Activated CD4-positive, CD25-positive, alpha-beta regulatory T cell treated with anti-CD3 and anti-CD28 coated beads, Interleukin-2, amount 50 U/mL, for 16 hours (primary cell): Measurements from ENCODE around the gene ACTR3C.
"Not testable (repeated sequence)": the region's sequence is repeated elsewhere in the genome, so short reads cannot be mapped to it uniquely, and the experiment has no call there.

Experiments used
- DNase-seq: peaks from one replicate; pipeline ENCODE4 v3.0.0-alpha.2; 2020; ENCODE audit warnings: low read depth, low spot score

The ACTR3C gene

GRCh38 chr7:150283608-150284007 lies 39.7 kb downstream of the ACTR3C start:
- DNase-seq = not testable (repeated sequence)

GRCh38 chr7:150283111-150283510 lies 40.2 kb downstream of the ACTR3C start:
- DNase-seq = not testable (repeated sequence)

- DNase-seq = not testable (repeated sequence)
These were observed 41.5 kb downstream of the ACTR3C start for GRCh38 chr7:150281681-150282403.

- not testable (repeated sequence) for DNase-seq
These were observed 45.0 kb downstream of the ACTR3C start for GRCh38 chr7:150278383-150278782.

GRCh38 chr7:150276132-150276695 lies 47.1 kb downstream of the ACTR3C start:
- not testable (repeated sequence) for DNase-seq

GRCh38 chr7:150271898-150272297 lies 51.4 kb downstream of the ACTR3C start:
- not testable (repeated sequence) for DNase-seq

GRCh38 chr7:150270101-150270824 lies 53.1 kb downstream of the ACTR3C start:
- DNase-seq = not testable (repeated sequence)

GRCh38 chr7:150268798-150269197 lies 54.5 kb downstream of the ACTR3C start:
- DNase-seq = not testable (repeated sequence)

GRCh38 chr7:150268287-150268686 lies 55.1 kb downstream of the ACTR3C start:
- DNase-seq = not testable (repeated sequence)

GRCh38 chr7:150266953-150267665 lies 56.2 kb downstream of the ACTR3C start:
- not testable (repeated sequence) for DNase-seq

GRCh38 chr7:150262656-150263055 lies 60.7 kb downstream of the ACTR3C start:
- not testable (repeated sequence) for DNase-seq

GRCh38 chr7:150247745-150248144 lies 75.6 kb downstream of the ACTR3C start:
- not testable (repeated sequence) for DNase-seq

GRCh38 chr7:150245208-150245607 lies 78.1 kb downstream of the ACTR3C start:
- not testable (repeated sequence) for DNase-seq

- DNase-seq = not testable (repeated sequence)
These were observed 80.4 kb downstream of the ACTR3C start for GRCh38 chr7:150242935-150243334.

- DNase-seq = not testable (repeated sequence)
These were observed 97.9 kb downstream of the ACTR3C start for GRCh38 chr7:150225444-150225843.

- not testable (repeated sequence) for DNase-seq
These were observed 101.0 kb downstream of the ACTR3C start for GRCh38 chr7:150222083-150222972.

- not testable (repeated sequence) for DNase-seq
These were observed 102.6 kb downstream of the ACTR3C start for GRCh38 chr7:150220673-150221181.

- not testable (repeated sequence) for DNase-seq
These were observed 103.2 kb downstream of the ACTR3C start for GRCh38 chr7:150219941-150220658.

- DNase-seq = not testable (repeated sequence)
These were observed 116.5 kb downstream of the ACTR3C start for GRCh38 chr7:150206848-150207247.

- not testable (repeated sequence) for DNase-seq
These were observed 117.5 kb downstream of the ACTR3C start for GRCh38 chr7:150205866-150206265.
